GM12892 (cell line): ENCODE data around the gene FOXD4L3.
"Not testable (repeated sequence)": the region's sequence is repeated elsewhere in the genome, so short reads cannot be mapped to it uniquely, and the experiment has no call there.

Experiments
- DNase-seq: peaks from one replicate; pipeline ENCODE4 v3.0.0; 2011; ENCODE audit not compliant: insufficient read length
- FAIRE-seq: peaks from 2 replicates; lab custom pipeline; 2011; peaks lifted over from hg19 to GRCh38; lab: Jason Lieb, UNC

FOXD4L3 gene

GRCh38 chr9:68342265-68343025 is 39.8 kb downstream of the FOXD4L3 start:
- not testable (repeated sequence) for FAIRE-seq, DNase-seq

- FAIRE-seq, result not testable (repeated sequence)
Measured at GRCh38 chr9:68343242-68343641, 40.6 kb downstream of the FOXD4L3 start.

GRCh38 chr9:68343992-68344391 is 41.3 kb downstream of the FOXD4L3 start:
- DNase-seq, FAIRE-seq: not testable (repeated sequence)

More at GRCh38 chr9:68343242-68343641, 40.6 kb downstream of the FOXD4L3 start:
- not testable (repeated sequence) for DNase-seq

GRCh38 chr9:68351689-68352088 is 49.0 kb downstream of the FOXD4L3 start:
- FAIRE-seq, result not testable (repeated sequence)

More at GRCh38 chr9:68351689-68352088, 49.0 kb downstream of the FOXD4L3 start:
- not testable (repeated sequence) for DNase-seq
